Neural cell (in vitro differentiated cells): Measurements from ENCODE around the gene PTPRG.

ENCODE experiments used
- CTCF ChIP-seq: fragments of 450-650 bp; IDR thresholded peaks from 2 replicates; pipeline ENCODE4 v1.5.1; 2014; ENCODE audit warnings: antibody characterized with exemption, mild to moderate bottlenecking, moderate library complexity; ENCODE audit not compliant: poor library complexity, severe bottlenecking
- EP300 ChIP-seq: fragments of 450-650 bp; conservative IDR thresholded peaks from 2 replicates; pipeline ENCODE4 v1.6.1; 2014; ENCODE audit warnings: antibody characterized with exemption, mild to moderate bottlenecking, moderate library complexity; ENCODE audit not compliant: poor library complexity, severe bottlenecking
- EZH2 ChIP-seq: fragments of 200-600, 300-800 bp; shearing (Covaris generic), sonication (generic); IDR thresholded peaks from 2 replicates; pipeline ENCODE4 v1.6.1; 2014; ENCODE audit warnings: antibody characterized with exemption, low read length, borderline replicate concordance, mild to moderate bottlenecking; ENCODE audit not compliant: insufficient read depth, poor library complexity, severe bottlenecking
- POLR2AphosphoS5 ChIP-seq: IDR thresholded peaks from 2 replicates; pipeline ENCODE4 v1.6.1; 2012
- REST ChIP-seq: IDR thresholded peaks from 2 replicates; pipeline ENCODE4 v1.6.1; 2012; ENCODE audit warnings: borderline replicate concordance
- TAF1 ChIP-seq: IDR thresholded peaks from 2 replicates; pipeline ENCODE4 v1.6.1; 2012; ENCODE audit warnings: low read depth

GRCh38 chr3:62027241-62027640 is 465.9 kb downstream of the PTPRG start:
- TF ChIP-seq CTCF (no peak), POLR2AphosphoS5 (no peak), REST (no peak), EP300 (no peak), TAF1 (no peak), EZH2 (no peak)
